ENCODE results near the gene TARBP2.
"Not testable (repeated sequence)": the region's sequence is repeated elsewhere in the genome, so short reads cannot be mapped to it uniquely, and the experiment has no call there.

The TARBP2 gene

DNA sequence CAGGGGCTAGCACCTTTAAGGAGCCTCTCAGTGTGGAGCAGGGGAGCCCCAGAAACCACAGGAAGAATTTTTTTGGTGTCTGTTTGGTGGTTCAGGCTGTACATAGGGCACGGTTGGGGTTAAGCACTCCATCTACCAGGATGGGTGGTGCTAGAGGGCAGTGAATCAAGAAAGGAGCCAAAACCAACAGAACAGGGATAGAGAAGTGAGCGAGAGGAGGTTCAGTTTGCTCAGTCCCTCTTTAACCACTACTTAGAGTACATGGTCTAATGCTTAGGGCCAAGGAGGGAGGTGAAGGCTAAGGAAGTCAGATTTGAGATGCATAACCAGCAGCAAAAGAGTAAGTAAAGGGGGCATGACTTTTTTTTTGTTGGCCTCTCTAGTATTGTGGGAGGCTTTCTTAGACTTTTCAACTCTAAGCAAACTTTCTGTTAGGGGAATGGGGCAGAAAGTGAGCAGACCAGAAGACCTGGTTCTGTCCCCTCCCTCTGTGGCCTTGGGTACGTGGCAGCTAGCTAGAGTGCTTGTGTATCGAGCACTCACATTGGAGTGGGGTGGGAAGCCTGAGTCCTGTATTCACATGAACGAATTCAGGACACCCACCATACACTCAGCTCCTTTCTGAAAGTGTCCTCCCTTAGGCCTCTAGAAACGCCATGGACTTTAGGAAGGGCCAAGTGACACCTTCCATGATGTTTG, 12.8 kb downstream of the TARBP2 start:
- no peak for DNase-seq (ENCODE audit: low read depth in 2 of 2)

DNA sequence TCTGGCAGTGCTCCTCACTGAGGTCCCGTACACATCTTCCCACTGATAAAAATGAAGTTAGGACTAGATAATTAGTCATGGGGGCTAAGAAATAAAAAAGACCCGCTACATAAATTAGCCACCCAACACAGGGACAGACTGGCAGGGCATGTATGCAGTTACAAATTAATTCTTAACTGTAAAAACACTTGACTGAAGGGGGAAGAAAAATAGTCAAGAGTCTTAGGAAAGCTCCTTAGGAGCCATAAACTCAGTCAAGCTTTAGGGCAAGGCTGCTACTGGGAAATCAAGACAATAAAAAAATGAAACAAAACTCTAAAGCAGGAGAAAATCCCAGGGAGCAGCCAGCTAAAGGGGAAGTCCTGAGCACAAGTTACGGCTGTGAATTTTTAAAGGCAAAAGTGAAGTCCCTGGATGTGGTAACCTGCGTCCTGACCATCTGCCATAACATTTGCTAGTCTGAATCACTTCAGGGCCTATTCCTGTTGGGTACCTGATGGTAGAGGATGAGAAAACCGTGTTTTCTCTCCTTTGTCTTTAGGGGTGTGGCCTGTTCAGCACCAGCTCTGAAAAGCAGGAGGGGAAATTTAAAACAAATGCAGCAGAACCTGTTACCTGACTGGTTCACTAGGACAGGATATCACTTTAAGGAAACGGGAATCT, 13.7 kb downstream of the TARBP2 start:
- no peak for DNase-seq (ENCODE audit: low read depth in 2 of 2)

DNA sequence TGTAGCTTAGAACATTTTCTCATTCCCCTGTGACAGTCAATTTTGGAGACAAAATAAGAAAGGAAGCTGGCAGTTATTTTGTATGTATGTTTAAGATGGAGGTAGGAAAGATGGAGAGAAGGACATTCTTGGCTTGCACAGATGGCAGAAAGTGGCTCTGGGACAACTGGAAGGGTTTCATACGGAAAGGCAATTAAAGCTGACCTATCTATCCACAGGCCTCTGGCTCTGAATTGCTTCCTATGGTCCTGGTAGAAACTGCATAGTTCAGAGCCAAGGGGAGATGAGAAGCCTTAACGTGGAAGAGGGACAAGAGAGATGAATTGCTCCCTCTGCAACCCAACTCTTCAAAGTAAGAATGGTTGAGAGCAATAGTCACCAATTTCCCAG, 14.2 kb downstream of the TARBP2 start:
- no peak for DNase-seq (ENCODE audit: low read depth in 2 of 2)

DNA sequence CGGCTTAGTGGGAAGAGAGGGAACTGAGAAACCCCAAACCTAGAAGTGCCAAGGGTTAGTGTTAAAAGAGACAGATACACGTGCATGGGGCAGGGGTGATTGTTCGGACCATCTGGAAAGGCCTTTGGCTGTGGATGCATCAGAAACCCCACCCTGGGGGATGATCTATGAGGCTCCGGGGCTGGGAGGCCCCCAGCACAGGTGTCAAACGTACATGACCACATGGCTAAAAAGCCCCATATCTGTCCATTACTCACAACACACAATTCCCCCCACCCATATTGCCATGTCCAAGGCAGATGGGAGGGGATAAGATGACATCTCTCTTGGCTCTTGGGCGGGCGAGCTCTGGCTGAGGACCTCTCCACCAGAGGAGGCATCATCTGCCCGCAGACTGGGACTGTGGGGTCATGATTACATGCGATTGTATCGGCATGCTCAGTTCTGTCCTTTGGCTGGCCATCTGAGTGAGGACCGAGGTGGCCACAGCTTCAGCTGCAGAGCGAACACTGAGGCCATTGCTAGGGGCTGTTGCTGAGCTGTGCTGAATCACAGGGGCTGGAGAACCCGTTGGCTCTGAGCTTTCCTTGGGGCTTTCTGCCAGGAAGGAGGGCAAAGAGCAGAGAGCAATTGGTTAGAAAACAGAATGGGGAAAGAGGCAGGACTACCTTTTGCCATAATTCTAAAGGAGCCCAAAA, 15.8 kb downstream of the TARBP2 start:
- no peak for DNase-seq (ENCODE audit: low read depth in 2 of 2)

- DNase-seq (ENCODE audit: low read depth in 2 of 2), result no peak
Observed at GRCh38 chr12:53518381-53518780, 17.3 kb downstream of the TARBP2 start.

DNA sequence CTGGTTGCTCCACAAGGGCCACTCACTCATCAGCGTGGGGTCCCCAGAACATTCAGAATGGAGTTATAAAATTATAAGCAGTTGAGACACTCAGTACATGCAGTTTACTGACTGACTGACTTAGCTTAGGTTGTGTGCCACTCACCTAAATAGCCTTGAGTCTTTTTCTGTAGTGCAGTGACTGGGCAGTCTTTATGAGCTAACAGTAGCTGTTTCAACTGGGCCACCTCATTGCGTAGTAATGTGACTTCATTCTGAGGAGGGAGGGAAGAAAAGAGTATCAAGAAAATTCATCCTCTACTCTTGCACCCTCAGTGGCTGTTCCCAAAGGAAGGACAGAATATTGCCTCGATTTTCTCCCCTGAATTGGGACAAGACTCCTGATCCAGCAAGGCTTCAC, 22.0 kb downstream of the TARBP2 start:
- no peak for DNase-seq (ENCODE audit: low read depth in 2 of 2)

DNA sequence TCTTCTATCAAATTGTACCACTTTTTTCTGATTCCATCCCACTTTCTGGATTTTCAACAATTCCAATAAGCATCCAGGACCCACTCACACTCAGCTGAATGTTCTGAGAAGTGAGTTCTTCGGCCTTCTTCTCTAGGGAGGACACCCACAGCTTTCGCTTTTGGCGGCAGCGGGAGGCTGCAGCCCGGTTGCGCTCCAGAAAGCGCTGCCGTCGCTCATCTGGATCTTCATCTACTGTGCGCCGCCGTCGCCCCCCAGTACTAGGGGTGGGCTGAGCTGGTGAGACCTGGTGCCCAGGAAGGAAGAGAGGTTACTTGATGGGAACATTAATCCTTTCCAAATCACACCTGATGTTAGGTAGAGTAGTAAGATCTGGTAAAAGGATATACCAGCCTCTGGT, 23.4 kb downstream of the TARBP2 start:
- DNase-seq (ENCODE audit: low read depth in 2 of 2), result no peak

GRCh38 chr12:53530061-53530460, 29.0 kb downstream of the TARBP2 start:
- DNase-seq (ENCODE audit: low read depth in 2 of 2), result no peak

- no peak for DNase-seq (ENCODE audit: low read depth in 2 of 2)
Observed at GRCh38 chr12:53530920-53531319, 29.8 kb downstream of the TARBP2 start.

GRCh38 chr12:53532021-53532420, 30.9 kb downstream of the TARBP2 start:
- no peak for DNase-seq (ENCODE audit: low read depth in 2 of 2)

DNA sequence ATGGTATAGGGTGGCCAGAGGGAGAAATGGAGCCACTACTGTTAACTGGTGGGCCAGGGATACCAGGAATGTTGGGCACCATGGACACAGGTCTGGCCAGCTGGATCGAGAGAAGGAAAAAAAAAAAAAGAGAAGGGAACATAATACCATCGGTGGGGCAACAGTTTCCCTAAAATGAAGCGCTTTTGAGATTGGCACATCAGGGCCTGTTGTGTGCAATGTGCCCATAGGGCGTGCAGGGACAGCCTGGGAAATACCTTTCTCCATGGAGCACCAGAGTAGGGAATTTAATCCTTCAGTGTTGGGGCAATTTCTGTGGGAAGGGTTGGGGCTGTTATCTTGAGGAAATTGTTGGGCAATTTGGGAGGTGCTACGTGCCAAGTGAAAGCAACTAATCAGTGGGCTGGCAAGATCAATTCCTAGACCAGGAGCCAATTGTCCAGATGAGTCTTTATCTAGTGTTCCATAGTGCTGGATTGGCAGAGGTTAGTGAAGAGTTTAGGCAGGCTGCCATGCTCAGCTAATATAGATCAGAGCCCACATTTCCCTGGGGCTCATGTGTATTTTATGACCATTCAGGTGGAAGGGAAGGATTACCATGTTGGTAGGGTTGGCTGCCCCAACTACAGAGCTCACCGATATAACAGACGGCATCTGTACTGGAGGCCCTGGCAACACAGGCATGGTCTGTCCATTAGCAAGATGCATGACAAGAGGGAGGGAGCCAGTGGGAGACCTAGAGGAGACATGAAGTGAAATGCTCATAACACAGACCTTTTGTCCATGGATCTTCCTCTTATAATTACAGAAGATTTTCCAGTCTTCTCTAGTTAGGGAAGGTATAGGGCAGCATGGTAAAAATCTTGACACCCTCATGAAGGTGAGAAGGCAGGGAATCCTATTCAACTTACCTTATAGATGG, 31.7 kb downstream of the TARBP2 start:
- DNase-seq (ENCODE audit: low read depth in 2 of 2), result no peak

GRCh38 chr12:53533471-53533870, 32.4 kb downstream of the TARBP2 start:
- DNase-seq (ENCODE audit: low read depth in 2 of 2), result no peak

DNA sequence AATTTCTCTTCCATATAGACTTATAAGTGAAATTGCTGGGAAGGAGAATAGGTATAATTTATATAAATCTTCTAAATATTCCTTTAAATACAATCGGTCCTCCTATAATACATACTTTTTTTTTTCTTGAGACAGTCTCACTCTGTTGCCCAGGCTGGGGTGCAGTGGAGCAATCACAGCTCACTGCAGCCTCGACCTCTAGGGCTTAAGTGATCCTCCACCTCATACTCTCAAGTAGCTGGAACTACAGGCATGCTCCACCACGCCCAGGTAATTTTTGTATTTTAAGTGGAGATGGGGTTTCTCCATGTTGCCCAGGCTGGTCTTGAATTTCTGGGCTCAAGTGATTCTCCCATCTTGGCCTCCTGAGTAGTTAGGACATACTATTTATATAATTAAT, 35.9 kb downstream of the TARBP2 start:
- DNase-seq (ENCODE audit: low read depth in 2 of 2), result no peak

DNA sequence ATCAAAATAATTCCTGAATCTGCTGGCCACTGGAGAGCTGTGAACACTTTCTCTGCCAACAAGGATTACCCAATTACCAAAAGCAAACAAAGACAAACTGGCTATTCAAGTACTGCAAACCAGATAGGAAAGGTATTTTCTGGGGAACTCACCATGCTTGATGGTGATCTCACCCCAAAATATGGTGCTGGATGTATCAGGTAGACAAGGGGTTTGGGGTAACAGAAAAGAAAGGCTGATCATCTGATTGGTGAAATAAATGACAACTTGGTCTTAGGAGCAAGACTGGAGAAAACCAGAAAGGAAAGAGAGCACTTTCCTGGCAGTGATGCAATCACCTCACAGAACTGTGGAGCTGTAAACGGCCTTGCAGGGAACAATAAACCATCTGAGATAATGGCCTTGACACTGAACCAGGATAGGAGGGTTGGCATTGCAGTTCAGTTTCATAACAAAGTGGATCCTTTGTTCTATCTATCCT, 37.2 kb downstream of the TARBP2 start:
- DNase-seq (ENCODE audit: low read depth in 2 of 2), result no peak

- no peak for DNase-seq (ENCODE audit: low read depth in 2 of 2)
Observed at GRCh38 chr12:53539526-53539925, 38.4 kb downstream of the TARBP2 start.

- DNase-seq (ENCODE audit: low read depth in 2 of 2), result peak; percentile 23 to 26
Observed at GRCh38 chr12:53543539-53543938, 42.5 kb downstream of the TARBP2 start.

GRCh38 chr12:53548354-53548753, 47.3 kb downstream of the TARBP2 start:
- DNase-seq (ENCODE audit: low read depth in 2 of 2), result not testable (repeated sequence)

GRCh38 chr12:53550131-53550530, 49.0 kb downstream of the TARBP2 start:
- DNase-seq (ENCODE audit: low read depth in 2 of 2), result not testable (repeated sequence)

GRCh38 chr12:53550595-53550994, 49.5 kb downstream of the TARBP2 start:
- no peak for DNase-seq (ENCODE audit: low read depth in 2 of 2)

DNA sequence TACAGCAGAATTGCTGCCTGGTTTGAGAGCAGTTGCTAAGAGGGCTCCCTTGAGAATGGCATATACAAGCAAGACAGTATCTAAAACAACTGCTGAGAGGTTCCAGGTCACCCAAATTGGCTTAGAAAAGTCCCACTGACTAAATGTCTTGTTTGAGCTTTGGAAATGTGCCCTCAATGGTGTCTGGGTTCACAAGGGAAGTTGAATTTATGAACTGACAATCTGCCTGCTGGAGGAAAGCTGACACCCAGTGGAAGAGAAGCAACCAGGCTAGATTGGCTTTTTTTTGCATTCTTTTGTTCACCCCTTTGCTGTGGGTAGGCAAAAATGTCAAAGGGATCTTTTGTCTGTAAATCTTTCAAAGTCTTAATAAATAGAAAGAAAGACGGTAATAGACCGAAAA, 50.8 kb downstream of the TARBP2 start:
- no peak for DNase-seq (ENCODE audit: low read depth in 2 of 2)

GRCh38 chr12:53552361-53553327, 51.6 kb downstream of the TARBP2 start:
- no peak for DNase-seq (ENCODE audit: low read depth in 2 of 2)
